Forelimb muscle (tissue), 1 donor: ENCODE results near the gene ST13. TPM values are rescaled to one million over a fixed set of nuclear protein-coding genes. Genes with fewer than 3 reads are reported as not detected.
"Not testable (repeated sequence)": the region's sequence is repeated elsewhere in the genome, so short reads cannot be mapped to it uniquely, and the experiment has no call there.

Experiments used
- DNase-seq: peaks from one replicate; pipeline ENCODE4 v3.0.0-alpha.2; 2013; ENCODE audit warnings: low read depth
- polyA plus RNA-seq: library from polyadenylated mRNA; unstranded; fragments of 120-200 nt; gene quantifications from one replicate; pipeline ENCODE4 v1.2.1, GENCODE V29; 2013; ENCODE audit not compliant: insufficient read length

Gene ST13
- 495 TPM for polyA plus RNA-seq

GRCh38 chr22:40856513-40857308 is at the start of gene ST13, which contains the start of gene XPNPEP3:
ST13 (minus strand) TSS chr22:40856639; CDS start chr22:40856540, 99 bp downstream.
XPNPEP3 (plus strand) TSS chr22:40857148; CDS start chr22:40857182, 34 bp downstream.
- peak; percentile 91 for DNase-seq

GRCh38 chr22:40904101-40904500 is 47.7 kb upstream of the ST13 start:
- no peak for DNase-seq

- DNase-seq = peak; percentile 19
Measured at GRCh38 chr22:40898850-40899357, 42.5 kb upstream of the ST13 start.

GRCh38 chr22:40894417-40894816 is 38.0 kb upstream of the ST13 start:
- no peak for DNase-seq

GRCh38 chr22:40890881-40891280 is 34.4 kb upstream of the ST13 start:
- no peak for DNase-seq

- no peak for DNase-seq
Measured at GRCh38 chr22:40889116-40889515, 32.7 kb upstream of the ST13 start.

GRCh38 chr22:40878922-40879321 is 22.5 kb upstream of the ST13 start:
- no peak for DNase-seq

- DNase-seq = no peak
Measured at GRCh38 chr22:40877488-40877887, 21.0 kb upstream of the ST13 start.

- DNase-seq = no peak
Measured at GRCh38 chr22:40876907-40877306, 20.5 kb upstream of the ST13 start.

- DNase-seq = no peak
Measured at GRCh38 chr22:40875111-40875510, 18.7 kb upstream of the ST13 start.

- no peak for DNase-seq
Measured at GRCh38 chr22:40874016-40874415, 17.6 kb upstream of the ST13 start.

GRCh38 chr22:40868379-40868778 is 11.9 kb upstream of the ST13 start:
- DNase-seq = not testable (repeated sequence)

- DNase-seq = no peak
Measured at GRCh38 chr22:40867109-40867508, 10.7 kb upstream of the ST13 start.

- no peak for DNase-seq
Measured at GRCh38 chr22:40862537-40862936, 6.1 kb upstream of the ST13 start.

GRCh38 chr22:40862013-40862412 is 5.6 kb upstream of the ST13 start, which contains the start of gene DNAJB7:
DNAJB7 (minus strand) TSS chr22:40862113; CDS start chr22:40861994, 119 bp downstream.
- no peak for DNase-seq

- DNase-seq = no peak
Measured at GRCh38 chr22:40857309-40857855, 943 bp upstream of the ST13 start.

GRCh38 chr22:40855979-40856512 is 393 bp downstream of the ST13 start:
- DNase-seq = no peak

GRCh38 chr22:40855071-40855978 is 1.1 kb downstream of the ST13 start:
- DNase-seq = no peak

- DNase-seq = no peak
Measured at GRCh38 chr22:40853961-40854360, 2.5 kb downstream of the ST13 start.

- DNase-seq = no peak
Measured at GRCh38 chr22:40853333-40853732, 3.1 kb downstream of the ST13 start.

GRCh38 chr22:40845816-40846215 is 10.6 kb downstream of the ST13 start:
- DNase-seq = not testable (repeated sequence)

- no peak for DNase-seq
Measured at GRCh38 chr22:40844951-40845350, 11.5 kb downstream of the ST13 start.
